HEK293 (cell line): ENCODE results near the gene DHRS3.
A peak's percentile ranks its signal among the peaks of the same experiment; 100 is the strongest.

Experiments
- ELK4 ChIP-seq: IDR thresholded peaks from 2 replicates; pipeline ENCODE4 v1.6.1; 2011; ENCODE audit warnings: mild to moderate bottlenecking, low read depth, low read length, borderline replicate concordance
- GLIS2 ChIP-seq: fragments of 450-650 bp; formaldehyde crosslinking; IDR thresholded peaks from 2 replicates; pipeline ENCODE4 v1.5.1; 2016; ENCODE audit warnings: missing biosample characterization, missing genetic modification characterization
- HOXC10 ChIP-seq: sonication (generic); formaldehyde crosslinking; IDR thresholded peaks from 2 replicates; pipeline ENCODE4 v1.8.1; 2023; ENCODE audit warnings: mild to moderate bottlenecking, missing genetic modification reagents
- KLF9 ChIP-seq: fragments of 450-650 bp; formaldehyde crosslinking; IDR thresholded peaks from 2 replicates; pipeline ENCODE4 v1.5.1; 2016; ENCODE audit warnings: missing biosample characterization, missing genetic modification characterization, low read depth
- PRDM10 ChIP-seq: fragments of 450-650 bp; formaldehyde crosslinking; IDR thresholded peaks from 2 replicates; pipeline ENCODE4 v1.5.1; 2016; ENCODE audit warnings: missing biosample characterization, missing genetic modification characterization
- PRDM4 ChIP-seq: fragments of 450-650 bp; formaldehyde crosslinking; IDR thresholded peaks from 2 replicates; pipeline ENCODE4 v1.5.1; 2017; ENCODE audit warnings: missing biosample characterization, missing genetic modification characterization
- YY2 ChIP-seq: fragments of 450-650 bp; formaldehyde crosslinking; IDR thresholded peaks from 2 replicates; pipeline ENCODE4 v1.5.1; 2016; ENCODE audit warnings: missing biosample characterization, missing genetic modification characterization
- ZNF223 ChIP-seq: fragments of 450-650 bp; formaldehyde crosslinking; IDR thresholded peaks from 2 replicates; pipeline ENCODE4 v1.5.1; 2016; ENCODE audit warnings: missing biosample characterization, missing genetic modification characterization
- ZNF292 ChIP-seq: fragments of 450-650 bp; formaldehyde crosslinking; IDR thresholded peaks from 2 replicates; pipeline ENCODE4 v1.5.1; 2016; ENCODE audit warnings: low read depth, missing biosample characterization, missing genetic modification characterization, borderline replicate concordance
- ZNF366 ChIP-seq: fragments of 450-650 bp; formaldehyde crosslinking; conservative IDR thresholded peaks from 2 replicates; pipeline ENCODE4 v1.5.1; 2016; ENCODE audit warnings: missing biosample characterization, missing genetic modification characterization
- ZNF398 ChIP-seq: fragments of 450-650 bp; formaldehyde crosslinking; IDR thresholded peaks from 2 replicates; pipeline ENCODE4 v1.5.1; 2017; ENCODE audit warnings: missing biosample characterization, missing genetic modification characterization
- ZNF488 ChIP-seq: fragments of 450-650 bp; formaldehyde crosslinking; IDR thresholded peaks from 2 replicates; pipeline ENCODE4 v1.5.1; 2016; ENCODE audit warnings: missing biosample characterization, missing genetic modification characterization
- ZNF513 ChIP-seq: fragments of 450-650 bp; IDR thresholded peaks from 2 replicates; pipeline ENCODE4 v1.5.1; 2018; ENCODE audit warnings: missing biosample characterization, missing genetic modification characterization
- ZNF704 ChIP-seq: fragments of 450-650 bp; formaldehyde crosslinking; IDR thresholded peaks from 2 replicates; pipeline ENCODE4 v1.5.1; 2016; ENCODE audit warnings: missing biosample characterization, missing genetic modification characterization
- ZNF76 ChIP-seq: fragments of 450-650 bp; formaldehyde crosslinking; IDR thresholded peaks from 2 replicates; pipeline ENCODE4; 2016; ENCODE audit warnings: low read depth, missing biosample characterization, missing genetic modification characterization, borderline replicate concordance
- ZNF785 ChIP-seq: fragments of 450-650 bp; formaldehyde crosslinking; IDR thresholded peaks from 2 replicates; pipeline ENCODE4 v1.5.1; 2016; ENCODE audit warnings: missing biosample characterization, missing genetic modification characterization
- ZSCAN5A ChIP-seq: fragments of 450-650 bp; formaldehyde crosslinking; IDR thresholded peaks from 2 replicates; pipeline ENCODE4 v1.5.1; 2016; ENCODE audit warnings: missing biosample characterization, missing genetic modification characterization

The DHRS3 gene

GRCh38 chr1:12616709-12617373, 1.2 kb downstream of the DHRS3 start (continued):
- TF ChIP-seq ZNF398: peak; percentile 89
- 0 out of 2 replicates have a peak, but pooled peaks have one; percentile 3 for TF ChIP-seq KLF9 (tag by site-specific recombination)
- TF ChIP-seq ZNF223 (tag by site-specific recombination): no peak
- no peak for TF ChIP-seq ZNF366 (tag by site-specific recombination)
- no peak for TF ChIP-seq YY2 (tag by site-specific recombination)
- TF ChIP-seq PRDM10: no peak
- TF ChIP-seq HOXC10 (CRISPR knock-in tag): no peak
- no peak for TF ChIP-seq PRDM4 (tag by site-specific recombination)
- no peak for TF ChIP-seq ZNF488 (tag by site-specific recombination)
- peak; percentile 62 for TF ChIP-seq GLIS2 (tag by site-specific recombination)
- TF ChIP-seq ZNF292 (tag by site-specific recombination): no peak
- no peak for TF ChIP-seq ZNF513 (tag by site-specific recombination)
- TF ChIP-seq ELK4: no peak
- no peak for TF ChIP-seq ZNF704
- no peak for TF ChIP-seq ZSCAN5A
- no peak for TF ChIP-seq ZNF76
- TF ChIP-seq ZNF785: no peak
